CD1c-positive myeloid dendritic cell (primary cell): ENCODE results near the gene RNF144A.

Experiments
- DNase-seq: peaks from one replicate; pipeline ENCODE4 v3.0.0-alpha.2; 2016; ENCODE audit errors: extremely low spot score

Gene RNF144A

GRCh38 chr2:6947929-6948676, 30.9 kb downstream of the RNF144A start:
- no peak for DNase-seq

GRCh38 chr2:6948677-6949351, 31.6 kb downstream of the RNF144A start:
- DNase-seq = no peak

GRCh38 chr2:6951046-6951445, 33.8 kb downstream of the RNF144A start:
- no peak for DNase-seq

- no peak for DNase-seq
Observed at GRCh38 chr2:6952101-6952500, 34.9 kb downstream of the RNF144A start.

GRCh38 chr2:6954586-6954985, 37.4 kb downstream of the RNF144A start:
- DNase-seq = no peak

GRCh38 chr2:6955511-6956136, 38.4 kb downstream of the RNF144A start:
- no peak for DNase-seq

- no peak for DNase-seq
Observed at GRCh38 chr2:6956566-6956965, 39.4 kb downstream of the RNF144A start.

GRCh38 chr2:6957031-6957714, 40.0 kb downstream of the RNF144A start:
- DNase-seq = no peak

- DNase-seq = no peak
Observed at GRCh38 chr2:6957910-6958615, 40.9 kb downstream of the RNF144A start.

- DNase-seq = no peak
Observed at GRCh38 chr2:6958616-6959235, 41.5 kb downstream of the RNF144A start.

GRCh38 chr2:6959751-6960150, 42.5 kb downstream of the RNF144A start:
- DNase-seq = no peak

- DNase-seq = no peak
Observed at GRCh38 chr2:6960659-6961058, 43.4 kb downstream of the RNF144A start.

GRCh38 chr2:6963727-6964126, 46.5 kb downstream of the RNF144A start:
- DNase-seq = no peak

GRCh38 chr2:6965071-6965795, 48.0 kb downstream of the RNF144A start:
- DNase-seq = no peak

- DNase-seq = no peak
Observed at GRCh38 chr2:6966446-6966940, 49.3 kb downstream of the RNF144A start.

GRCh38 chr2:6967301-6967700, 50.1 kb downstream of the RNF144A start:
- DNase-seq = no peak

- DNase-seq = no peak
Observed at GRCh38 chr2:6968319-6969100, 51.3 kb downstream of the RNF144A start.

- no peak for DNase-seq
Observed at GRCh38 chr2:6970551-6970950, 53.3 kb downstream of the RNF144A start.

- no peak for DNase-seq
Observed at GRCh38 chr2:6970976-6971480, 53.8 kb downstream of the RNF144A start.
